ENCODE results near the gene RNF212.

DNA sequence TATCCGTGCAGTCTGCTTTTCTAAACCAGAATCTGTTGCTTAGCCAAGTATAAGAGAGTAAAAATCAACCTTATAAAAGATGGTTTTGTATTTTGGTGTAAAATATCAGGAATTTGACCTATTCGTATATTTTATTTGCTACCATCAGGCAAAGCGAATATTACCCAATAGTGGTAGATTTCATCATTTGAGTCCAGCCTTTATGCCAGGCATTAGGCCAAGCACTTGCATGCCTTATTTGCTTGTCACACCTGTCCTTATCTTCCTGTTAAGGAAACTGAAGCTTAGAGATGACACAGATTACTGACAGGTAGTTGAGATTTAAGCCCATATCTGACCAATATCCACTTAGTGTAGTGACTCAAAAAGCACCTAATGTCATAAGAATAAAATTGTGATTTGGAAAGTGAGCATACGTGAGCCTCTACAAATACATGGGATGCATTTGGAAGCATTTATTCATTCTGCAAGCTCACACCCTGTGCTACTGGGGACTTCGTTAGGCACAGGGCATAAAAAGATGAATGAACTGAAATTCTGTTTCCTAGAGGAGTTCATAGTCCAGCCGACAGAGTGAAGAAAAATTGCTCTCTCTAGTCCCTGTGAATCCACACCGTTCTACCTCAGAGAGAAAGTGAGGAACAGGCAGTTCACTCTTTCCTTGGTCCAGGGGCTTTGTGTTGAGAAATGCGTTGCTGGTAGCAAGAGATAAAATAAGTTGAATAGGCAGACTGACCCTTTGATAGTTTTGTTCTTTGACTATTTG lies 2.3 kb upstream of the RNF212 start:
- no peak for TF ChIP-seq POLR2A (IDR thresholded peaks at IDR 0.05)
- TF ChIP-seq, protein P1, sequence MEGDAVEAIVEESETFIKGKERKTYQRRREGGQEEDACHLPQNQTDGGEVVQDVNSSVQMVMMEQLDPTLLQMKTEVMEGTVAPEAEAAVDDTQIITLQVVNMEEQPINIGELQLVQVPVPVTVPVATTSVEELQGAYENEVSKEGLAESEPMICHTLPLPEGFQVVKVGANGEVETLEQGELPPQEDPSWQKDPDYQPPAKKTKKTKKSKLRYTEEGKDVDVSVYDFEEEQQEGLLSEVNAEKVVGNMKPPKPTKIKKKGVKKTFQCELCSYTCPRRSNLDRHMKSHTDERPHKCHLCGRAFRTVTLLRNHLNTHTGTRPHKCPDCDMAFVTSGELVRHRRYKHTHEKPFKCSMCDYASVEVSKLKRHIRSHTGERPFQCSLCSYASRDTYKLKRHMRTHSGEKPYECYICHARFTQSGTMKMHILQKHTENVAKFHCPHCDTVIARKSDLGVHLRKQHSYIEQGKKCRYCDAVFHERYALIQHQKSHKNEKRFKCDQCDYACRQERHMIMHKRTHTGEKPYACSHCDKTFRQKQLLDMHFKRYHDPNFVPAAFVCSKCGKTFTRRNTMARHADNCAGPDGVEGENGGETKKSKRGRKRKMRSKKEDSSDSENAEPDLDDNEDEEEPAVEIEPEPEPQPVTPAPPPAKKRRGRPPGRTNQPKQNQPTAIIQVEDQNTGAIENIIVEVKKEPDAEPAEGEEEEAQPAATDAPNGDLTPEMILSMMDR (IDR thresholded peaks at IDR 0.05) = no peak

Measured in stomach (tissue), 4 donors.